PC-3 (cell line): ENCODE measurements around the gene MUC6. TPM values are rescaled to one million over a fixed set of nuclear protein-coding genes. Genes with fewer than 3 reads are reported as not detected.

Source experiments
- ATAC-seq: fragments of 200-7000 bp; cut with Tn5 transposase; 2 replicates; pipeline ENCODE4 v1.9.1; 2020; ENCODE audit warnings: mild to moderate bottlenecking, moderate library complexity
- BruUV-seq: library from RNA; stranded (reverse); fragments of 400-500 nt; replicated peaks from 2 replicates; lab custom pipeline; 2021; lab: Mats Ljungman, UMichigan
- CTCF ChIA-PET: fragments of 300-600 bp; sonication (Branson Sonifier 250); formaldehyde crosslinking; loops from one replicate; lab custom pipeline; 2022; ENCODE audit warnings: antibody characterized with exemption; lab: Charles Lee
- POLR2A ChIA-PET: fragments of 300-600 bp; sonication (Branson Sonifier 250); formaldehyde crosslinking; loops from one replicate; lab custom pipeline; 2022; ENCODE audit warnings: antibody characterized with exemption; ENCODE audit not compliant: unreplicated experiment; lab: Charles Lee
- DNase-seq: peaks from one replicate; pipeline ENCODE4 v3.0.0-alpha.2; 2015
- H2AFZ ChIP-seq: fragments of 300-600 bp; sonication (generic); 2 replicates; pipeline ENCODE4 v1.6.0; 2016; ENCODE audit warnings: antibody characterized with exemption, low read length
- H3F3A ChIP-seq: fragments of 300-600 bp; sonication (generic); one replicate; pipeline ENCODE4 v1.6.0; 2017; ENCODE audit warnings: antibody characterized with exemption, low read length, control low read depth, mild to moderate bottlenecking; ENCODE audit not compliant: unreplicated experiment
- H3K27ac ChIP-seq: fragments of 300-600 bp; sonication (generic); 2 replicates; pipeline ENCODE4 v1.5.1; 2016; ENCODE audit warnings: mild to moderate bottlenecking, low read length
- H3K27me3 ChIP-seq: fragments of 300-600 bp; sonication (generic); 2 replicates; pipeline ENCODE4 v1.6.1; 2016; ENCODE audit warnings: low read length, mixed read lengths
- H3K36me3 ChIP-seq: fragments of 300-600 bp; sonication (generic); 2 replicates; pipeline ENCODE4 v1.6.1; 2016; ENCODE audit warnings: low read depth, mixed run types, low read length, mixed read lengths
- H3K4me1 ChIP-seq: fragments of 300-600 bp; sonication (generic); 2 replicates; pipeline ENCODE4 v1.5.1; 2016; ENCODE audit warnings: low read length; ENCODE audit not compliant: insufficient read depth
- H3K4me2 ChIP-seq: fragments of 300-600 bp; sonication (generic); 2 replicates; pipeline ENCODE4 v1.6.0; 2016; ENCODE audit warnings: low read length
- H3K4me3 ChIP-seq: fragments of 300-600 bp; sonication (generic); 2 replicates; pipeline ENCODE4 v1.5.1; 2016; ENCODE audit warnings: mild to moderate bottlenecking, low read length, mixed read lengths
- H3K79me2 ChIP-seq: fragments of 300-600 bp; sonication (generic); 2 replicates; pipeline ENCODE4 v1.6.1; 2017; ENCODE audit warnings: low read length, mixed read lengths
- H3K9ac ChIP-seq: fragments of 300-600 bp; sonication (generic); 2 replicates; pipeline ENCODE4 v1.6.0; 2016; ENCODE audit warnings: mild to moderate bottlenecking, low read length
- H3K9me2 ChIP-seq: fragments of 300-600 bp; sonication (generic); replicated peaks from 2 replicates; pipeline ENCODE4 v1.6.1; 2016; ENCODE audit warnings: mixed run types, low read length, mixed read lengths
- H3K9me3 ChIP-seq: fragments of 300-600 bp; sonication (generic); 2 replicates; pipeline ENCODE4 v1.6.1; 2016; ENCODE audit warnings: low read length, mixed read lengths
- H4K20me1 ChIP-seq: fragments of 300-600 bp; sonication (generic); 2 replicates; pipeline ENCODE4 v1.6.1; 2016; ENCODE audit warnings: low read length, mixed read lengths
- EZH2 ChIP-seq: fragments of 300-600 bp; sonication (generic); IDR thresholded peaks from one replicate; pipeline ENCODE4 v1.6.1; 2017; ENCODE audit warnings: antibody characterized with exemption, mild to moderate bottlenecking, low read length; ENCODE audit not compliant: unreplicated experiment
- EZH2phosphoT487 ChIP-seq: fragments of 300-600 bp; sonication (generic); IDR thresholded peaks from 2 replicates; pipeline ENCODE4 v1.6.1; 2018; ENCODE audit warnings: mild to moderate bottlenecking, antibody characterized with exemption, low read length, borderline replicate concordance
- intact Hi-C: fragments of 100-400 bp; cut with micrococcal nuclease; formaldehyde crosslinking; loops from 2 replicates; pipeline ENCODE4 v1.9.0; 2023
- total RNA-seq: library from RNA; depleted of rRNA; stranded (reverse); fragments of >200 nt; gene quantifications from 2 replicates; pipeline ENCODE4 v1.2.3, GENCODE V29; 2014
- TF ChIP-seq, protein P1 (sequence below): fragments of 300-600 bp; sonication (generic); conservative IDR thresholded peaks from 2 replicates; pipeline ENCODE4 v1.5.1; 2017; ENCODE audit warnings: antibody characterized with exemption, low read depth, mild to moderate bottlenecking, low read length

MUC6 gene
- total RNA-seq, 1 experiment from 2014 or later, result 0.18 TPM

DNA sequence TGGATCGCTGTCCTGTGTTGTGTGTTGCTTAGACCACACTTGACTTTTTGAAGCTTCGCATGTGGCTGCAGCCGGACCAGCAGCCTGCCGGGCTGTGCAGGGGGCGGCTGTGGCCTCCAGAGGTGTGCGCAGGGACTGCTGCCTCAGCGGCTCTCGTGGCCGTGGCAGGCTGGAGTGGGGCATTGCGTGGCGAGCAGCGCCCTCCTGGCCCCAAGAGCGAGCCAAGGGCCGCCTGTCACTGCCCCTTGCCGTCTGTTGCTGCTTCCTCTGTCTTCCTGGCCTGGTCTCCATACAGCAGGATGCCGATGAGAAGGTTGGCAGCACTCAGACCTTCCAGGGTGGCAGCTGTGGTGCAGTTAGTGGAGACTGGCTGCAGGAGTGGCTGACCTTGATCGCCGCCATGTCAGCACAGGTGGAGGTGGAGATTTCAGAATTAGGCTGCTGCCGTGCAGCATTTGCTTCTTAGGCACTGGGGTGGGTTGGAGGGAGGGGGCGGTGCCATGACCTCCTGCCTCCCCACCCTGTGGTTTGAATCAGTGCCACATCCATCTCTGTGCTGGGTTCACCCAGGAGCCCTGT is 34.0 kb downstream of the MUC6 start:
- POLR2A ChIA-PET, result no interaction called here
- TF ChIP-seq EZH2, result no peak
- TF ChIP-seq, protein P1, sequence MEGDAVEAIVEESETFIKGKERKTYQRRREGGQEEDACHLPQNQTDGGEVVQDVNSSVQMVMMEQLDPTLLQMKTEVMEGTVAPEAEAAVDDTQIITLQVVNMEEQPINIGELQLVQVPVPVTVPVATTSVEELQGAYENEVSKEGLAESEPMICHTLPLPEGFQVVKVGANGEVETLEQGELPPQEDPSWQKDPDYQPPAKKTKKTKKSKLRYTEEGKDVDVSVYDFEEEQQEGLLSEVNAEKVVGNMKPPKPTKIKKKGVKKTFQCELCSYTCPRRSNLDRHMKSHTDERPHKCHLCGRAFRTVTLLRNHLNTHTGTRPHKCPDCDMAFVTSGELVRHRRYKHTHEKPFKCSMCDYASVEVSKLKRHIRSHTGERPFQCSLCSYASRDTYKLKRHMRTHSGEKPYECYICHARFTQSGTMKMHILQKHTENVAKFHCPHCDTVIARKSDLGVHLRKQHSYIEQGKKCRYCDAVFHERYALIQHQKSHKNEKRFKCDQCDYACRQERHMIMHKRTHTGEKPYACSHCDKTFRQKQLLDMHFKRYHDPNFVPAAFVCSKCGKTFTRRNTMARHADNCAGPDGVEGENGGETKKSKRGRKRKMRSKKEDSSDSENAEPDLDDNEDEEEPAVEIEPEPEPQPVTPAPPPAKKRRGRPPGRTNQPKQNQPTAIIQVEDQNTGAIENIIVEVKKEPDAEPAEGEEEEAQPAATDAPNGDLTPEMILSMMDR, result no peak
- no peak for TF ChIP-seq EZH2phosphoT487
- no peaks in the 10 kb centered on the region for H4K20me1 ChIP-seq
- no peak overlapping the region for H3K4me2 ChIP-seq
- H3F3A ChIP-seq, result no peaks in the 10 kb centered on the region
- no peaks in the 10 kb centered on the region for H3K4me1 ChIP-seq
- CTCF ChIA-PET, result no interaction called here
- H3K27ac ChIP-seq, result no peak overlapping the region
- no TSS peak for BruUV-seq
- H2AFZ ChIP-seq, result no peak overlapping the region
- H3K27me3 ChIP-seq, result no peaks in the 10 kb centered on the region
- peaks cover 12% of the 10 kb centered on the region for H3K36me3 ChIP-seq
- H3K9ac ChIP-seq, result no peak overlapping the region
- H3K9me3 ChIP-seq, result no peaks in the 10 kb centered on the region
- H3K9me2 ChIP-seq, result no peaks in the 10 kb centered on the region
- no peaks in the 10 kb centered on the region for H3K79me2 ChIP-seq
- ATAC-seq, result no peak
- H3K4me3 ChIP-seq, result no peak overlapping the region
- intact Hi-C loops, result no loop called here
- DNase-seq, result no peak

DNA sequence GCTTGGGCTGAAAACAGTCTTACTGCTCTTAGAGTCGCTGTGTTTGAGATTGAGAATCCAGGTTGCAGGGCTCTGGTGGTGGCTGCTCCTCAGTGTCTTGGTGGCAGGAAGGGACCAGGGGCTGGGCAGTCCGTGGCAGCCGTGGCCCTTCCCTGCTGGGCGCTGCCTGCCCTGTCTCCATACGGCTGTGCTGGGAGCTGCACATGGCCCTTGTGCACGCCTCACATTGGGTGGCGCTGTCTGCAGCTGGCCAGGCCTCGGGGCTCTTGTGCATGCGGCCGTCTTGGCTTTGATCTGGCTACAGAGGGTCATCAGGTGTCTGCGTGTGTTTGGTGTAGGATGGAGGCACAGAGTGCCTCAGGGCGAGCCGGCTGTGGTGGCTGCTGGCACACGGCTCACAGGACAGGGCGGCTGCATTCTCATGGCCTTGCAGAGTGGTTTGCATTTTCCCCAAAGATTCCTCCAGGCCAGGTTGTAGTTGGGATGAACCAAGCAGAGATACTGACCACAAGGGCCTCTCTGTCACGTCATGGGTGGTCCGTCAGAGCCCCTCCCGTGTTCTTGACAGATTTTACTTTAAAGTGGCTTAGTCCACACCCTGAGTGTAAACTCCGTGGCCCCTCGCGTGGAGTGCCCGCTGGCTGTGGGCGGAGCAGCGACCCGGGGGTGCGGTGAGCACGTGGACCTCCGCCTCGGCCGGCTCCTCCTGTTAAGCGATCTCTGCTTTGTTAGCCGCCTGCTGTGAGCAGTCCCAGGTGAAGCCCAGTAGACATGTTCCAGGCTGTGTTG is 34.7 kb downstream of the MUC6 start:
- H4K20me1 ChIP-seq, result no peaks in the 10 kb centered on the region
- ATAC-seq (no peak), DNase-seq (no peak)
- no peak overlapping the region for H2AFZ ChIP-seq
- POLR2A ChIA-PET, result no interaction called here
- no peaks in the 10 kb centered on the region for H3K79me2 ChIP-seq
- H3K9ac ChIP-seq, result no peak overlapping the region
- H3K27me3 ChIP-seq, result no peaks in the 10 kb centered on the region
- H3K27ac ChIP-seq, result no peak overlapping the region
- no peaks in the 10 kb centered on the region for H3K4me1 ChIP-seq
- CTCF ChIA-PET, result no interaction called here
- intact Hi-C loops, result no loop called here
- no peak overlapping the region for H3K4me2 ChIP-seq
- no peaks in the 10 kb centered on the region for H3K9me2 ChIP-seq
- BruUV-seq, result no TSS peak
- TF ChIP-seq, protein P1, result no peak
- TF ChIP-seq EZH2 (no peak), EZH2phosphoT487 (no peak)
- H3K4me3 ChIP-seq, result no peak overlapping the region
- no peaks in the 10 kb centered on the region for H3F3A ChIP-seq
- H3K36me3 ChIP-seq, result peaks cover 12% of the 10 kb centered on the region
- H3K9me3 ChIP-seq, result no peaks in the 10 kb centered on the region
